WTC11 (cell line): ENCODE data around the gene LEF1. TPM values are rescaled to one million over a fixed set of nuclear protein-coding genes. Genes with fewer than 3 reads are reported as not detected.

ENCODE experiments used
- ATAC-seq: fragments of 200-7000 bp; cut with Tn5 transposase; 2 replicates; pipeline ENCODE4 v1.10.0; 2021; ENCODE audit warnings: mild to moderate bottlenecking, moderate library complexity
- CTCF ChIA-PET: fragments of 300-600 bp; sonication (Branson Sonifier 250); formaldehyde crosslinking; loops from one replicate; lab custom pipeline; 2021; ENCODE audit warnings: antibody characterized with exemption; lab: Charles Lee
- POLR2A ChIA-PET: fragments of 350-600 bp; sonication (Branson Sonifier 250); formaldehyde crosslinking; loops from one replicate; lab custom pipeline; 2021; ENCODE audit warnings: antibody characterized with exemption; lab: Charles Lee
- DNase-seq: peaks from one replicate; pipeline ENCODE4 v3.0.0; 2021; ENCODE audit warnings: low spot score
- H3K27ac Mint-ChIP-seq: 2 replicates; pipeline ENCODE4 v1.8.0; 2021; ENCODE audit warnings: mixed read lengths
- H3K27me3 Mint-ChIP-seq: 2 replicates; pipeline ENCODE4 v1.8.0; 2021; ENCODE audit warnings: low read depth, mild to moderate bottlenecking, moderate library complexity, mixed read lengths
- H3K36me3 Mint-ChIP-seq: 2 replicates; pipeline ENCODE4 v1.8.0; 2021; ENCODE audit warnings: mixed read lengths
- H3K4me1 Mint-ChIP-seq: 2 replicates; pipeline ENCODE4 v1.8.0; 2022; ENCODE audit warnings: mixed read lengths
- H3K4me3 Mint-ChIP-seq: 2 replicates; pipeline ENCODE4 v1.8.0; 2021; ENCODE audit warnings: mild to moderate bottlenecking, moderate library complexity, mixed read lengths
- H3K9me3 Mint-ChIP-seq: 2 replicates; pipeline ENCODE4 v1.8.0; 2021; ENCODE audit warnings: mixed read lengths
- FOXP1 ChIP-seq: sonication (generic); formaldehyde crosslinking; IDR thresholded peaks from 2 replicates; pipeline ENCODE4 v1.8.0; 2022; ENCODE audit warnings: missing genetic modification reagents, mild to moderate bottlenecking, moderate library complexity, borderline replicate concordance
- NFATC4 ChIP-seq: fragments of 250-450 bp; sonication (Bioruptor Pico); IDR thresholded peaks from 2 replicates; pipeline ENCODE4 v1.9.0; 2021; ENCODE audit warnings: mild to moderate bottlenecking
- NFE2L1 ChIP-seq: sonication (generic); formaldehyde crosslinking; IDR thresholded peaks from 2 replicates; pipeline ENCODE4 v1.8.1; 2023; ENCODE audit warnings: missing genetic modification reagents
- NR1H2 ChIP-seq: sonication (generic); formaldehyde crosslinking; IDR thresholded peaks from 2 replicates; pipeline ENCODE4 v1.9.0; 2021; ENCODE audit warnings: mild to moderate bottlenecking, moderate library complexity, missing genetic modification reagents
- SP1 ChIP-seq: sonication (generic); formaldehyde crosslinking; conservative IDR thresholded peaks from 2 replicates; pipeline ENCODE4 v1.8.1; 2022; ENCODE audit warnings: missing genetic modification reagents
- TCF7 ChIP-seq: sonication (generic); formaldehyde crosslinking; IDR thresholded peaks from 2 replicates; pipeline ENCODE4 v1.8.0; 2022; ENCODE audit warnings: mild to moderate bottlenecking, low read depth, missing genetic modification reagents, moderate library complexity
- ZNF121 ChIP-seq: sonication (generic); formaldehyde crosslinking; IDR thresholded peaks from 2 replicates; pipeline ENCODE4 v1.8.0; 2023; ENCODE audit warnings: missing genetic modification reagents
- ZNF396 ChIP-seq: fragments of 250-450 bp; sonication (Bioruptor Pico); IDR thresholded peaks from 2 replicates; pipeline ENCODE4 v1.8.0; 2021; ENCODE audit warnings: mild to moderate bottlenecking, moderate library complexity, borderline replicate concordance
- total RNA-seq: library from RNA; stranded (reverse); gene quantifications from 3 replicates; pipeline ENCODE4 v1.2.3, GENCODE V29; 2021
- TF ChIP-seq, protein P1 (sequence below): sonication (generic); formaldehyde crosslinking; IDR thresholded peaks from 2 replicates; pipeline ENCODE4 v1.8.0; 2023; ENCODE audit warnings: mild to moderate bottlenecking, missing genetic modification reagents
- TF ChIP-seq, protein P2 (sequence below): sonication (generic); formaldehyde crosslinking; IDR thresholded peaks from 2 replicates; pipeline ENCODE4 v1.8.1; 2022; ENCODE audit warnings: mild to moderate bottlenecking, missing genetic modification reagents, moderate library complexity, borderline replicate concordance
- TF ChIP-seq, protein P3 (sequence below): sonication (generic); formaldehyde crosslinking; IDR thresholded peaks from 2 replicates; pipeline ENCODE4 v1.8.1; 2022; ENCODE audit warnings: low read depth, mild to moderate bottlenecking, moderate library complexity, missing genetic modification reagents, borderline replicate concordance
- TF ChIP-seq, protein P4 (sequence below): sonication (generic); formaldehyde crosslinking; IDR thresholded peaks from 2 replicates; pipeline ENCODE4 v1.8.1; 2023; ENCODE audit warnings: mild to moderate bottlenecking, missing genetic modification reagents
- TF ChIP-seq, protein P5 (sequence below): sonication (generic); formaldehyde crosslinking; IDR thresholded peaks from 2 replicates; pipeline ENCODE4 v1.8.0; 2022; ENCODE audit warnings: missing genetic modification reagents
- TF ChIP-seq, protein P6 (sequence below): fragments of 250-450 bp; sonication (Bioruptor Pico); IDR thresholded peaks from 2 replicates; pipeline ENCODE4 v1.9.0; 2021; ENCODE audit warnings: mild to moderate bottlenecking
- TF ChIP-seq, protein P7 (sequence below): sonication (generic); formaldehyde crosslinking; IDR thresholded peaks from 2 replicates; pipeline ENCODE4 v1.8.1; 2023; ENCODE audit warnings: mild to moderate bottlenecking, missing genetic modification reagents, moderate library complexity
- TF ChIP-seq, protein P8 (sequence below): fragments of 200-600 bp; IDR thresholded peaks from 2 replicates; pipeline ENCODE4 v1.8.0; 2022; ENCODE audit warnings: antibody characterized with exemption

Gene LEF1
- total RNA-seq, 1 experiment from 2014 or later: 1.3 TPM

DNA sequence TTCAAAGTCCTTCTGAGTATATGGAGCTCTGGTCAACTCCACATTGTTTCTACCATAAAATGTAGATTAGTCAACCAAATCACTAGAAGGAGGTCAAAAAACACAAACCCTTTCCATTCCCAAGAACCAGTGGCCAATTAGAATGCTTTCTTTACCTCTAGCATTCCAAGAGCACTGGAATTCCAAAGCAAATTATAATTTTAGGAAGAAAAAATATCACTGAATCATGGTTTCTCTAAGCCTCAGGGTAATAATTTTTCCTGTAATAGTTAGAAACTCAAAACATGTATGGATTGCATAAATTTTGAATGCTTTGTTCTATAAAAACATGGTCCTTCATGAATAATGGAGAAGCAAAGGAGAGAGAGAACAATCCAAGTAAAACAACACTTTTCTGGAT, 39.5 kb downstream of the LEF1 start (continued):
- no peak for TF ChIP-seq SP1
- no peak for TF ChIP-seq NFE2L1 (CRISPR knock-in tag)
- TF ChIP-seq, protein P1, sequence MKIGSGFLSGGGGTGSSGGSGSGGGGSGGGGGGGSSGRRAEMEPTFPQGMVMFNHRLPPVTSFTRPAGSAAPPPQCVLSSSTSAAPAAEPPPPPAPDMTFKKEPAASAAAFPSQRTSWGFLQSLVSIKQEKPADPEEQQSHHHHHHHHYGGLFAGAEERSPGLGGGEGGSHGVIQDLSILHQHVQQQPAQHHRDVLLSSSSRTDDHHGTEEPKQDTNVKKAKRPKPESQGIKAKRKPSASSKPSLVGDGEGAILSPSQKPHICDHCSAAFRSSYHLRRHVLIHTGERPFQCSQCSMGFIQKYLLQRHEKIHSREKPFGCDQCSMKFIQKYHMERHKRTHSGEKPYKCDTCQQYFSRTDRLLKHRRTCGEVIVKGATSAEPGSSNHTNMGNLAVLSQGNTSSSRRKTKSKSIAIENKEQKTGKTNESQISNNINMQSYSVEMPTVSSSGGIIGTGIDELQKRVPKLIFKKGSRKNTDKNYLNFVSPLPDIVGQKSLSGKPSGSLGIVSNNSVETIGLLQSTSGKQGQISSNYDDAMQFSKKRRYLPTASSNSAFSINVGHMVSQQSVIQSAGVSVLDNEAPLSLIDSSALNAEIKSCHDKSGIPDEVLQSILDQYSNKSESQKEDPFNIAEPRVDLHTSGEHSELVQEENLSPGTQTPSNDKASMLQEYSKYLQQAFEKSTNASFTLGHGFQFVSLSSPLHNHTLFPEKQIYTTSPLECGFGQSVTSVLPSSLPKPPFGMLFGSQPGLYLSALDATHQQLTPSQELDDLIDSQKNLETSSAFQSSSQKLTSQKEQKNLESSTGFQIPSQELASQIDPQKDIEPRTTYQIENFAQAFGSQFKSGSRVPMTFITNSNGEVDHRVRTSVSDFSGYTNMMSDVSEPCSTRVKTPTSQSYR (CRISPR knock-in tag): no peak
- TF ChIP-seq NFATC4 (CRISPR knock-in tag): no peak
- TF ChIP-seq, protein P2, sequence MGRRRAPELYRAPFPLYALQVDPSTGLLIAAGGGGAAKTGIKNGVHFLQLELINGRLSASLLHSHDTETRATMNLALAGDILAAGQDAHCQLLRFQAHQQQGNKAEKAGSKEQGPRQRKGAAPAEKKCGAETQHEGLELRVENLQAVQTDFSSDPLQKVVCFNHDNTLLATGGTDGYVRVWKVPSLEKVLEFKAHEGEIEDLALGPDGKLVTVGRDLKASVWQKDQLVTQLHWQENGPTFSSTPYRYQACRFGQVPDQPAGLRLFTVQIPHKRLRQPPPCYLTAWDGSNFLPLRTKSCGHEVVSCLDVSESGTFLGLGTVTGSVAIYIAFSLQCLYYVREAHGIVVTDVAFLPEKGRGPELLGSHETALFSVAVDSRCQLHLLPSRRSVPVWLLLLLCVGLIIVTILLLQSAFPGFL (CRISPR knock-in tag): no peak
- TF ChIP-seq, protein P3, sequence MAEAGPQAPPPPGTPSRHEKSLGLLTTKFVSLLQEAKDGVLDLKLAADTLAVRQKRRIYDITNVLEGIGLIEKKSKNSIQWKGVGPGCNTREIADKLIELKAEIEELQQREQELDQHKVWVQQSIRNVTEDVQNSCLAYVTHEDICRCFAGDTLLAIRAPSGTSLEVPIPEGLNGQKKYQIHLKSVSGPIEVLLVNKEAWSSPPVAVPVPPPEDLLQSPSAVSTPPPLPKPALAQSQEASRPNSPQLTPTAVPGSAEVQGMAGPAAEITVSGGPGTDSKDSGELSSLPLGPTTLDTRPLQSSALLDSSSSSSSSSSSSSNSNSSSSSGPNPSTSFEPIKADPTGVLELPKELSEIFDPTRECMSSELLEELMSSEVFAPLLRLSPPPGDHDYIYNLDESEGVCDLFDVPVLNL: no peak
- no peak for TF ChIP-seq TCF7 (CRISPR knock-in tag)
- no peak for TF ChIP-seq ZNF396 (CRISPR knock-in tag)

DNA sequence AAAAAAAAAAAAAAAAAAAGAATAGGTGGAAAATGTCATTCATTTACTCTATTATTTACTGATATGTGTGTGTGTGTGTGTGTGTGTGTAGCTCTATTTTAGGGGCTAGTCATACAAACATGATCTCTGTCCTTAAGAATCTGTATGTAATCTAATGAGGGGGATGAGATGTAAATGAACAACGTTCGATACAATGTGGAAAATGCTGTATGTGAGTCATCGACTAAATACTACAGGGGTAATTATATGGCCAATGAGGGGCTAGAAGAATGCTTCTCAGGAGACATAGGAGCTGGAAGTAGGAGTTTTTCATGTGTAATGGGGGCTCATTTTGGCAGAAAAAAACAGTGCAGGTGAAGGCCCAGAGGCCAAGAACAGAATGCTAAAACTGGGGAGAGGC, 41.9 kb downstream of the LEF1 start:
- CTCF ChIA-PET: no interaction called here
- no peak for DNase-seq
- no peak overlapping the region for H3K4me3 Mint-ChIP-seq
- POLR2A ChIA-PET: no interaction called here
- no peaks in the 10 kb centered on the region for H3K36me3 Mint-ChIP-seq
- H3K27ac Mint-ChIP-seq: no peak overlapping the region
- no peaks in the 10 kb centered on the region for H3K4me1 Mint-ChIP-seq
- no peaks in the 10 kb centered on the region for H3K9me3 Mint-ChIP-seq
- peaks cover 3% of the 10 kb centered on the region; the same call in 1 of the 2 replicates for H3K27me3 Mint-ChIP-seq
- no peak for ATAC-seq
- TF ChIP-seq, protein P4, sequence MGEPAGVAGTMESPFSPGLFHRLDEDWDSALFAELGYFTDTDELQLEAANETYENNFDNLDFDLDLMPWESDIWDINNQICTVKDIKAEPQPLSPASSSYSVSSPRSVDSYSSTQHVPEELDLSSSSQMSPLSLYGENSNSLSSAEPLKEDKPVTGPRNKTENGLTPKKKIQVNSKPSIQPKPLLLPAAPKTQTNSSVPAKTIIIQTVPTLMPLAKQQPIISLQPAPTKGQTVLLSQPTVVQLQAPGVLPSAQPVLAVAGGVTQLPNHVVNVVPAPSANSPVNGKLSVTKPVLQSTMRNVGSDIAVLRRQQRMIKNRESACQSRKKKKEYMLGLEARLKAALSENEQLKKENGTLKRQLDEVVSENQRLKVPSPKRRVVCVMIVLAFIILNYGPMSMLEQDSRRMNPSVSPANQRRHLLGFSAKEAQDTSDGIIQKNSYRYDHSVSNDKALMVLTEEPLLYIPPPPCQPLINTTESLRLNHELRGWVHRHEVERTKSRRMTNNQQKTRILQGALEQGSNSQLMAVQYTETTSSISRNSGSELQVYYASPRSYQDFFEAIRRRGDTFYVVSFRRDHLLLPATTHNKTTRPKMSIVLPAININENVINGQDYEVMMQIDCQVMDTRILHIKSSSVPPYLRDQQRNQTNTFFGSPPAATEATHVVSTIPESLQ: no peak
- TF ChIP-seq ZNF121 (CRISPR knock-in tag): no peak
- TF ChIP-seq NFATC4 (CRISPR knock-in tag): no peak
- no peak for TF ChIP-seq FOXP1 (CRISPR knock-in tag)
- TF ChIP-seq, protein P1 (CRISPR knock-in tag): no peak
- TF ChIP-seq, protein P5, sequence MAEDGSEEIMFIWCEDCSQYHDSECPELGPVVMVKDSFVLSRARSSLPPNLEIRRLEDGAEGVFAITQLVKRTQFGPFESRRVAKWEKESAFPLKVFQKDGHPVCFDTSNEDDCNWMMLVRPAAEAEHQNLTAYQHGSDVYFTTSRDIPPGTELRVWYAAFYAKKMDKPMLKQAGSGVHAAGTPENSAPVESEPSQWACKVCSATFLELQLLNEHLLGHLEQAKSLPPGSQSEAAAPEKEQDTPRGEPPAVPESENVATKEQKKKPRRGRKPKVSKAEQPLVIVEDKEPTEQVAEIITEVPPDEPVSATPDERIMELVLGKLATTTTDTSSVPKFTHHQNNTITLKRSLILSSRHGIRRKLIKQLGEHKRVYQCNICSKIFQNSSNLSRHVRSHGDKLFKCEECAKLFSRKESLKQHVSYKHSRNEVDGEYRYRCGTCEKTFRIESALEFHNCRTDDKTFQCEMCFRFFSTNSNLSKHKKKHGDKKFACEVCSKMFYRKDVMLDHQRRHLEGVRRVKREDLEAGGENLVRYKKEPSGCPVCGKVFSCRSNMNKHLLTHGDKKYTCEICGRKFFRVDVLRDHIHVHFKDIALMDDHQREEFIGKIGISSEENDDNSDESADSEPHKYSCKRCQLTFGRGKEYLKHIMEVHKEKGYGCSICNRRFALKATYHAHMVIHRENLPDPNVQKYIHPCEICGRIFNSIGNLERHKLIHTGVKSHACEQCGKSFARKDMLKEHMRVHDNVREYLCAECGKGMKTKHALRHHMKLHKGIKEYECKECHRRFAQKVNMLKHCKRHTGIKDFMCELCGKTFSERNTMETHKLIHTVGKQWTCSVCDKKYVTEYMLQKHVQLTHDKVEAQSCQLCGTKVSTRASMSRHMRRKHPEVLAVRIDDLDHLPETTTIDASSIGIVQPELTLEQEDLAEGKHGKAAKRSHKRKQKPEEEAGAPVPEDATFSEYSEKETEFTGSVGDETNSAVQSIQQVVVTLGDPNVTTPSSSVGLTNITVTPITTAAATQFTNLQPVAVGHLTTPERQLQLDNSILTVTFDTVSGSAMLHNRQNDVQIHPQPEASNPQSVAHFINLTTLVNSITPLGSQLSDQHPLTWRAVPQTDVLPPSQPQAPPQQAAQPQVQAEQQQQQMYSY (CRISPR knock-in tag): no peak
- TF ChIP-seq, protein P6, sequence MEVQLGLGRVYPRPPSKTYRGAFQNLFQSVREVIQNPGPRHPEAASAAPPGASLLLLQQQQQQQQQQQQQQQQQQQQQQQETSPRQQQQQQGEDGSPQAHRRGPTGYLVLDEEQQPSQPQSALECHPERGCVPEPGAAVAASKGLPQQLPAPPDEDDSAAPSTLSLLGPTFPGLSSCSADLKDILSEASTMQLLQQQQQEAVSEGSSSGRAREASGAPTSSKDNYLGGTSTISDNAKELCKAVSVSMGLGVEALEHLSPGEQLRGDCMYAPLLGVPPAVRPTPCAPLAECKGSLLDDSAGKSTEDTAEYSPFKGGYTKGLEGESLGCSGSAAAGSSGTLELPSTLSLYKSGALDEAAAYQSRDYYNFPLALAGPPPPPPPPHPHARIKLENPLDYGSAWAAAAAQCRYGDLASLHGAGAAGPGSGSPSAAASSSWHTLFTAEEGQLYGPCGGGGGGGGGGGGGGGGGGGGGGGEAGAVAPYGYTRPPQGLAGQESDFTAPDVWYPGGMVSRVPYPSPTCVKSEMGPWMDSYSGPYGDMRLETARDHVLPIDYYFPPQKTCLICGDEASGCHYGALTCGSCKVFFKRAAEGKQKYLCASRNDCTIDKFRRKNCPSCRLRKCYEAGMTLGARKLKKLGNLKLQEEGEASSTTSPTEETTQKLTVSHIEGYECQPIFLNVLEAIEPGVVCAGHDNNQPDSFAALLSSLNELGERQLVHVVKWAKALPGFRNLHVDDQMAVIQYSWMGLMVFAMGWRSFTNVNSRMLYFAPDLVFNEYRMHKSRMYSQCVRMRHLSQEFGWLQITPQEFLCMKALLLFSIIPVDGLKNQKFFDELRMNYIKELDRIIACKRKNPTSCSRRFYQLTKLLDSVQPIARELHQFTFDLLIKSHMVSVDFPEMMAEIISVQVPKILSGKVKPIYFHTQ: no peak
- no peak for TF ChIP-seq NR1H2 (CRISPR knock-in tag)
- TF ChIP-seq, protein P7, sequence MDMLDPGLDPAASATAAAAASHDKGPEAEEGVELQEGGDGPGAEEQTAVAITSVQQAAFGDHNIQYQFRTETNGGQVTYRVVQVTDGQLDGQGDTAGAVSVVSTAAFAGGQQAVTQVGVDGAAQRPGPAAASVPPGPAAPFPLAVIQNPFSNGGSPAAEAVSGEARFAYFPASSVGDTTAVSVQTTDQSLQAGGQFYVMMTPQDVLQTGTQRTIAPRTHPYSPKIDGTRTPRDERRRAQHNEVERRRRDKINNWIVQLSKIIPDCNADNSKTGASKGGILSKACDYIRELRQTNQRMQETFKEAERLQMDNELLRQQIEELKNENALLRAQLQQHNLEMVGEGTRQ (CRISPR knock-in tag): no peak
- TF ChIP-seq, protein P8, sequence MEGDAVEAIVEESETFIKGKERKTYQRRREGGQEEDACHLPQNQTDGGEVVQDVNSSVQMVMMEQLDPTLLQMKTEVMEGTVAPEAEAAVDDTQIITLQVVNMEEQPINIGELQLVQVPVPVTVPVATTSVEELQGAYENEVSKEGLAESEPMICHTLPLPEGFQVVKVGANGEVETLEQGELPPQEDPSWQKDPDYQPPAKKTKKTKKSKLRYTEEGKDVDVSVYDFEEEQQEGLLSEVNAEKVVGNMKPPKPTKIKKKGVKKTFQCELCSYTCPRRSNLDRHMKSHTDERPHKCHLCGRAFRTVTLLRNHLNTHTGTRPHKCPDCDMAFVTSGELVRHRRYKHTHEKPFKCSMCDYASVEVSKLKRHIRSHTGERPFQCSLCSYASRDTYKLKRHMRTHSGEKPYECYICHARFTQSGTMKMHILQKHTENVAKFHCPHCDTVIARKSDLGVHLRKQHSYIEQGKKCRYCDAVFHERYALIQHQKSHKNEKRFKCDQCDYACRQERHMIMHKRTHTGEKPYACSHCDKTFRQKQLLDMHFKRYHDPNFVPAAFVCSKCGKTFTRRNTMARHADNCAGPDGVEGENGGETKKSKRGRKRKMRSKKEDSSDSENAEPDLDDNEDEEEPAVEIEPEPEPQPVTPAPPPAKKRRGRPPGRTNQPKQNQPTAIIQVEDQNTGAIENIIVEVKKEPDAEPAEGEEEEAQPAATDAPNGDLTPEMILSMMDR: no peak
